Mammary epithelial cell (primary cell): ENCODE measurements around the gene EEF1E1.

Source experiments
- EZH2 ChIP-seq: IDR thresholded peaks from 2 replicates; pipeline ENCODE4 v1.6.1; 2012; ENCODE audit warnings: low read length, inconsistent platforms, borderline replicate concordance
- TF ChIP-seq, protein P1 (sequence below), 2 donors: IDR thresholded peaks in 1 of 2; conservative IDR thresholded peaks in 1 of 2; 2 replicates each; pipeline ENCODE4 v1.5.1; 2011 to 2012; ENCODE audit warnings: inconsistent platforms in 2 of 2, low read length in 2 of 2, mild to moderate bottlenecking in 2 of 2, control low read depth in 1 of 2, low read depth in 1 of 2; ENCODE audit not compliant: insufficient read depth in 1 of 2; ENCODE audit errors: extremely low read depth in 1 of 2

- TF ChIP-seq, protein P1, sequence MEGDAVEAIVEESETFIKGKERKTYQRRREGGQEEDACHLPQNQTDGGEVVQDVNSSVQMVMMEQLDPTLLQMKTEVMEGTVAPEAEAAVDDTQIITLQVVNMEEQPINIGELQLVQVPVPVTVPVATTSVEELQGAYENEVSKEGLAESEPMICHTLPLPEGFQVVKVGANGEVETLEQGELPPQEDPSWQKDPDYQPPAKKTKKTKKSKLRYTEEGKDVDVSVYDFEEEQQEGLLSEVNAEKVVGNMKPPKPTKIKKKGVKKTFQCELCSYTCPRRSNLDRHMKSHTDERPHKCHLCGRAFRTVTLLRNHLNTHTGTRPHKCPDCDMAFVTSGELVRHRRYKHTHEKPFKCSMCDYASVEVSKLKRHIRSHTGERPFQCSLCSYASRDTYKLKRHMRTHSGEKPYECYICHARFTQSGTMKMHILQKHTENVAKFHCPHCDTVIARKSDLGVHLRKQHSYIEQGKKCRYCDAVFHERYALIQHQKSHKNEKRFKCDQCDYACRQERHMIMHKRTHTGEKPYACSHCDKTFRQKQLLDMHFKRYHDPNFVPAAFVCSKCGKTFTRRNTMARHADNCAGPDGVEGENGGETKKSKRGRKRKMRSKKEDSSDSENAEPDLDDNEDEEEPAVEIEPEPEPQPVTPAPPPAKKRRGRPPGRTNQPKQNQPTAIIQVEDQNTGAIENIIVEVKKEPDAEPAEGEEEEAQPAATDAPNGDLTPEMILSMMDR (conservative IDR thresholded peaks at IDR 0.05 in 1 of 2, IDR thresholded peaks at IDR 0.05 in 1 of 2; ENCODE audit: extremely low read depth in 1 of 2, insufficient read depth in 1 of 2, low read depth in 1 of 2, low read length in 2 of 2), result no peak
- TF ChIP-seq EZH2, result no peak
Observed at GRCh38 chr6:8139451-8139850, 37.1 kb upstream of the EEF1E1 start.
